ENCODE data around the gene SCTR.

SCTR gene

DNA sequence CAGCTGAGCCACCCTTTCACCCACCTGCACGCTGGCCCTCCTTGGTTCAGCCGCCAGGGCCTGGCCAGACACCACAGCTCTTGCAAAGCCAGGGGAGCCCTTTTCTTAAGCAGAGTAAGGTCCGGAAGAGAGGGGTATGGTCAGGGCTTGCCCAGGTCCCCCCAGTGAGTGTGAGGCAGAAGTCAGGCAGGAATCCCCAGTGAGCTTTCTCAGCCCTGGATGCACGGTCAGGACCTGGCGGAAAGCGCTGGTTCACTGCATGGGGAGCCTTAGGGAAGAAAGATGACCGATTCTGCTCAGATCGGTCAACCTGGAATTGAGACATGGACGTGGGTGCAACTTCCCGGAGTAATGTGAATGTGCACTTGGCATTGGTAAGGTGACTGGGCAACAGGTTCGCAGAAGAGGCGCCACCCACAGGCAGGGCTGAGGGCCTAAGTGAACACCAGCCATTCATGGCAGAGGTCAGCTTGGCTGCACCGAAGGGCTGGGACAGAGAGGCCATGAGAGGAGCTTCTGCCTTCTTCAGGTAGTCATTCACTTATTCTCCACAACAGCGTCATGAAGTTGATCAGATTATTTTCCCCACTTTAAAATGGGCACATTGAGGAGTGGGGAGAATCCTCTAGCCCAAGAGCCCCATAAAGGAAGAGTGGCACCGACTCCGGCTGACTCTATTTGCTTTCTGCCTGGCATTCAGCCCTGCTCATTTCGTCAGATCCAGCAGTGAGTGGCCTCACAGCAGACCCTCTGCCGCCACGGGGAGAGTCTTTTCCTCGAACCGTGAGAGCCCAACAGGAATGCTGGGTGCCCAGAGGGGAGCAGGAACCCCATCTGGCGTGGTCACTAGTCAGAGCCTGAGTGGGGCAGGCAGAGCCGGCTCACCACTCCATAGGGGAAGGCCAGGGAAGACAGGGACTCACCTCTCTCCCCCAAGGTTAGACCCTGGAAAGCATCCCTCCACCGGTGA is 35.8 kb downstream of the SCTR start:
- Histone ChIP-seq H3K36me3 (ENCODE audit: control insufficient read depth, insufficient read depth, low read length) (no peaks in the 10 kb centered on the region), H3K4me1 (ENCODE audit: control insufficient read depth, insufficient read depth, low read length) (no peaks in the 10 kb centered on the region), H3K27me3 (ENCODE audit: control insufficient read depth, insufficient read depth, low read length, poor library complexity, severe bottlenecking) (no peaks in the 10 kb centered on the region), H3K27ac (ENCODE audit: insufficient read depth, low read depth, low read length, poor library complexity, severe bottlenecking) (no peak overlapping the region), H3K9me3 (ENCODE audit: control insufficient read depth, low read length) (no peaks in the 10 kb centered on the region), H3K4me3 (ENCODE audit: insufficient read depth, low read depth, low read length) (no peak overlapping the region)
- WGBS, 2 experiments: 91 to 92% methylated on average over 24 of the region's 24 CpGs

DNA sequence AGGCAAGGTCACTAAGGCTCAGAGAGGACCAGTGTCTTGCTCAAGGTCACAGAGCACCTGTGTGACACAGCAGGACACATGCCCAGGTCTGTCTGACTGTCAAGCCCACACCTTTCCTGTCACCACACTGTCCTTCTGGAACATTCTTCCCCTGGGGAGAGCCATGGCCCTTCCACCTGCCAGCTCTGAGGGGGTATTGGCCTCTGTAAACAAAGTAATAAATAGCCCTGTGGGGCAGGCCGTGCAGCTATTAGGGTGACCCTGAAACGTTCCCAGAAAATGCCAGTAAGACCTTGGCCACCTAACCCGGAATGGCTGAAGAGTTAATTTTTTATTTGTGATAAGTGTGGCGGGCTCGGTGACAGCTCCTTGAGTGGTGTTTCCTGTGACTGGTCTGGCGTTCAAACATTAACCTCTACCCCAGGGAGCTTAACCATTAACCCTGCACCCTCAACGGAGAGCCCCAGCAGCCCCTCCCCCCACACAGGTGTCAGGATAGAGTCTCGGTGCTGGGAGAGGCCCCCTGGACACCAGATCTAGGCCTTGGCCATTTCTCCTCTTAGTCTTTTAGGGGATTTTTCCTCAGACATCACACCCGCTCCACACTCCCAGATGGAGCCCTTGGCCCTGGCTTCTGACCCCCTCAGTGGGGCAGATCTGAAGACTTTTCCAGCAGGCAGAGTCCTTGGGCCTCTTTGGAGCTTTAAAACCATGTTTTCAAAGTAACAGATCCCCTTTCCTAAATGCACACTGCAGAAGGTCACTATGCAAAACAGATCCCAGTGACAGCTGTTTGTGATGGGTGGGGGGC is 36.6 kb downstream of the SCTR start:
- Histone ChIP-seq H3K27me3 (ENCODE audit: control insufficient read depth, insufficient read depth, low read length, poor library complexity, severe bottlenecking) (no peaks in the 10 kb centered on the region), H3K4me3 (ENCODE audit: insufficient read depth, low read depth, low read length) (no peak overlapping the region), H3K36me3 (ENCODE audit: control insufficient read depth, insufficient read depth, low read length) (no peaks in the 10 kb centered on the region), H3K27ac (ENCODE audit: insufficient read depth, low read depth, low read length, poor library complexity, severe bottlenecking) (no peak overlapping the region), H3K9me3 (ENCODE audit: control insufficient read depth, low read length) (no peaks in the 10 kb centered on the region), H3K4me1 (ENCODE audit: control insufficient read depth, insufficient read depth, low read length) (peaks cover 5% of the 10 kb centered on the region)
- WGBS, 2 experiments: 73 to 77% methylated on average over 9 of the region's 9 CpGs

DNA sequence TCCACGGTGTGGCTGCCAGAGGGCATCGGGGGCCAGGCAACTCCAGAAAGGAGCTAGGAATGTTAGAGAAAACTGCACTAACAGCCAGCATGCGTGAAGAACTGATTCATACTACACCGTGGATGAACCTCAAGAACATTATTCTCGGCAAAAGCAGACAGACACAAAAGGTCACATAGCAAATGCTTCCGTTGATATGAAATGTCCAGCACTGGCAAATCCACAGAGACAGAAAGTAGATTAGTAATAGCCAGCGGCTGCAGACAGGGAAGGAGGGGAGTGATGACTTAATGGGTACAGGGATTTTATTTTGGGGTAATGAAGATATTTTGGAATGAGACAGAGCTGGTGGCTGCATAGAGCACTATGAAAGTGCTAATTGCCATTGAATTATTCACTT is 37.4 kb downstream of the SCTR start:
- H3K4me3 ChIP-seq (ENCODE audit: insufficient read depth, low read depth, low read length): no peak overlapping the region
- no peaks in the 10 kb centered on the region for H3K27me3 ChIP-seq (ENCODE audit: control insufficient read depth, insufficient read depth, low read length, poor library complexity, severe bottlenecking)
- H3K27ac ChIP-seq (ENCODE audit: insufficient read depth, low read depth, low read length, poor library complexity, severe bottlenecking): no peak overlapping the region
- no peaks in the 10 kb centered on the region for H3K9me3 ChIP-seq (ENCODE audit: control insufficient read depth, low read length)
- peaks cover 5% of the 10 kb centered on the region for H3K4me1 ChIP-seq (ENCODE audit: control insufficient read depth, insufficient read depth, low read length)
- WGBS, 2 experiments: 91 to 93% methylated on average over 7 of the region's 7 CpGs
- H3K36me3 ChIP-seq (ENCODE audit: control insufficient read depth, insufficient read depth, low read length): no peaks in the 10 kb centered on the region

GRCh38 chr2:119486196-119486827 is 38.0 kb downstream of the SCTR start:
- WGBS, 2 experiments: 93 to 94% methylated on average over 10 of the region's 10 CpGs
- Histone ChIP-seq H3K27ac (ENCODE audit: insufficient read depth, low read depth, low read length, poor library complexity, severe bottlenecking) (no peak overlapping the region), H3K9me3 (ENCODE audit: control insufficient read depth, low read length) (no peaks in the 10 kb centered on the region), H3K36me3 (ENCODE audit: control insufficient read depth, insufficient read depth, low read length) (no peaks in the 10 kb centered on the region), H3K4me1 (ENCODE audit: control insufficient read depth, insufficient read depth, low read length) (peaks cover 5% of the 10 kb centered on the region), H3K27me3 (ENCODE audit: control insufficient read depth, insufficient read depth, low read length, poor library complexity, severe bottlenecking) (no peaks in the 10 kb centered on the region), H3K4me3 (ENCODE audit: insufficient read depth, low read depth, low read length) (no peak overlapping the region)

DNA sequence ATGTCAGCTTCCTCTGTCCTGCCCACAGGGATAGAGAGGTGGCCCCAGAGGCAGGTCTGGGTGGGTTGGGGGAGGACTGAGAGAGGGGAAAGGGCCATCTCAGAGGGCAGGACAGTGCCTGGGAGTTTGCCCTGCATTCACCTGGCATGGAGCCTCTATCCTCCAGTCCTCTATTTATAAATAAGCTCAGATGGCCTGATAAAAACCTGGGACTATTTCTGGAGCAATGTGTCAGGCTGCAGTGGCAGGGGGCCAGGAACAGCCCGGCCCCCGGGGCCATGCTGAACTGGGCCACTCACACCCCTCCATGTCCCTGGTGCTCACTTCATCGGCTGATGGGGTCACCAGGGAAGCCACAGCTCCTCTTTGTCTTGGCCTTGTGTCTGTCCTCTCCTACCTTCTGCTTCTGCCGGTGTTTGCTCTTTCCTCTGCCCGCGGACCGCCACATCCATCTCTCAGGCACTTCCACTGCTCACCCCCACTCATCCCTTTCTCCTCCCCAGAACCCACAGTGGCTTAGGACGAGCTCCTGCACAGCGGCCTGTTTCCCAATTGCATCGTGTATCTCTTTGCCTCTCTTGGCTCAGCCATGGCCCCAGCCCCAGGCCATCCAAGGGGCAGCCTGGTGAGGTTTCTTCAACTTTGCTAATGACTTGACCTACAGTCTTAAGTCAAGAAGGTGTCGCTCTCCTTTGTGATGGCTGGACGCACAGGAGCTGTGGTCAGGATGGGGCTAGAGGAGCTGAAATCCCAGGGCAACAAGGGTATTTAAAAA is 38.8 kb downstream of the SCTR start:
- H3K27me3 ChIP-seq (ENCODE audit: control insufficient read depth, insufficient read depth, low read length, poor library complexity, severe bottlenecking): no peaks in the 10 kb centered on the region
- H3K9me3 ChIP-seq (ENCODE audit: control insufficient read depth, low read length): no peaks in the 10 kb centered on the region
- no peak overlapping the region for H3K4me3 ChIP-seq (ENCODE audit: insufficient read depth, low read depth, low read length)
- H3K4me1 ChIP-seq (ENCODE audit: control insufficient read depth, insufficient read depth, low read length): peaks cover 5% of the 10 kb centered on the region
- H3K36me3 ChIP-seq (ENCODE audit: control insufficient read depth, insufficient read depth, low read length): no peaks in the 10 kb centered on the region
- WGBS, 2 experiments: 92 to 94% methylated on average over 12 of the region's 12 CpGs
- H3K27ac ChIP-seq (ENCODE audit: insufficient read depth, low read depth, low read length, poor library complexity, severe bottlenecking): no peak overlapping the region

DNA sequence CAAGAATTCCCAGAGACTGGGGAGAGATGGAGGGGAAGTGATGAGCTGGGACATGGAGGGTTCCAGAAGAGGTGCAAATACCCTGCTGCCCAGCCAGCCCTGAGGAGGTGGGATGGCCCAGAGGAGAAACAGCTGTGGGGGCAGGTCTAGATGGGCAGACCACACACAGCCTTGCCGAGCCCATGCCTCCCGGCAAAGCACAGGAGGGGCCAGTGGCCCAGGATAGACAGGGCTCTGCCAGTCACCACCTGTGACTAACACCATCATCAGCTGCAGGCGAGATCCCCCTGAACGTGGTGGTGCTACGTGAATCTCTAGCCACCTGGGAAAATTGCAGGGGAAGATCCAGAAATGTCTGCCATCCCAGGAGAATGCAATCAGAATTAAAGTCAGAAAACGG is 39.4 kb downstream of the SCTR start:
- no peak overlapping the region for H3K4me3 ChIP-seq (ENCODE audit: insufficient read depth, low read depth, low read length)
- WGBS, 2 experiments: 86 to 88% methylated on average over 6 of the region's 6 CpGs
- H3K36me3 ChIP-seq (ENCODE audit: control insufficient read depth, insufficient read depth, low read length): no peaks in the 10 kb centered on the region
- H3K9me3 ChIP-seq (ENCODE audit: control insufficient read depth, low read length): no peaks in the 10 kb centered on the region
- H3K27ac ChIP-seq (ENCODE audit: insufficient read depth, low read depth, low read length, poor library complexity, severe bottlenecking): no peak overlapping the region
- H3K4me1 ChIP-seq (ENCODE audit: control insufficient read depth, insufficient read depth, low read length): peaks cover 5% of the 10 kb centered on the region
- no peaks in the 10 kb centered on the region for H3K27me3 ChIP-seq (ENCODE audit: control insufficient read depth, insufficient read depth, low read length, poor library complexity, severe bottlenecking)

DNA sequence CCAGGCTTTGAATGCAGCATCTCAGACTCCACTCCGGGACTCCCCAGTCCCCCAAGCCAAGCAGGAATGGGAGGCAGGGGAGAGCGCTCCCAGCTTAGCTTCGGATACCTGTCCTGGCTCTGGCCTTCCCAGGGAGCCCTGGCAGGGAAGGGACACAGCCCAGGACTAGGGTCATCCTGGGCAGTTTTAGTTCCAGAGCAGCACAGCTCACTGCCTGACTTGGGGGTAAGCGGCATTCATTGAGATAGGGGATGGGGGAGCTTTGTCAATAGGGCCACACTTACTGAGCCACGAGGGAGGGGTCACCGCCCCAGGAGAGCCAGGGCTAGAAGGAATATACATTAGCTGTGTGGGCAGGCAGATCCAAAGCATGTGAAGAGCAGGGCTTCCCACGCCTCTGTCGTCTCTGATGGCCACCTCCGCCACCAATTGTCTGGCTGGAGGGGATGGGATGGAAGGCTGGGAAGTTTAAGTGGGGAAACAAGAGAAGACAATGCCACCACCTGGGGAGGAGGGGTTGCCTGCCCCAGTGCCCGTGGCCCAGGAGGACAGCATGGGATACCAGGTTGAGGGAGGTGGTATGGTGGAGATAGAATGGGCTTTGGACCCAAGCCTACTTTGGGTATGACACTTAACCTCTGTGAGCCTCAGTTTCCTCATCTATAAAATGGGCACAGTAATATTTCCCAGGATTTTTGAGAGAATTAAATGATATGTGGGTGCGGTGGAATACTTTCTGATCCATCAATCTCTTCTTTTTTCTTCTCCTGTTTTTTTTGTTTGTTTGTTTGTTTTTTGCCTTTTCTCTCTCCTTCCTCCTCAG is 40.2 kb downstream of the SCTR start:
- Histone ChIP-seq H3K9me3 (ENCODE audit: control insufficient read depth, low read length) (no peaks in the 10 kb centered on the region), H3K36me3 (ENCODE audit: control insufficient read depth, insufficient read depth, low read length) (no peaks in the 10 kb centered on the region), H3K27me3 (ENCODE audit: control insufficient read depth, insufficient read depth, low read length, poor library complexity, severe bottlenecking) (no peaks in the 10 kb centered on the region), H3K4me3 (ENCODE audit: insufficient read depth, low read depth, low read length) (no peak overlapping the region), H3K27ac (ENCODE audit: insufficient read depth, low read depth, low read length, poor library complexity, severe bottlenecking) (no peak overlapping the region), H3K4me1 (ENCODE audit: control insufficient read depth, insufficient read depth, low read length) (peaks cover 5% of the 10 kb centered on the region)
- 87 to 89% methylated on average over 10 to 11 of the region's 11 CpGs for WGBS, 2 experiments

- H3K9me3 ChIP-seq (ENCODE audit: control insufficient read depth, low read length): no peaks in the 10 kb centered on the region
- H3K27me3 ChIP-seq (ENCODE audit: control insufficient read depth, insufficient read depth, low read length, poor library complexity, severe bottlenecking): no peaks in the 10 kb centered on the region
- H3K36me3 ChIP-seq (ENCODE audit: control insufficient read depth, insufficient read depth, low read length): no peaks in the 10 kb centered on the region
- H3K4me3 ChIP-seq (ENCODE audit: insufficient read depth, low read depth, low read length): no peak overlapping the region
- peaks cover 5% of the 10 kb centered on the region for H3K4me1 ChIP-seq (ENCODE audit: control insufficient read depth, insufficient read depth, low read length)
- no peak overlapping the region for H3K27ac ChIP-seq (ENCODE audit: insufficient read depth, low read depth, low read length, poor library complexity, severe bottlenecking)
- 83 to 85% methylated on average over 5 of the region's 5 CpGs for WGBS, 2 experiments
Measured at GRCh38 chr2:119483395-119483753, 40.9 kb downstream of the SCTR start.
